ENCODE results near the gene PCDH17. TPM values are rescaled to one million over a fixed set of nuclear protein-coding genes. Genes with fewer than 3 reads are reported as not detected.

Gene PCDH17
- polyA plus RNA-seq, 1 donor (not counting 4 experiments of a cell fraction or from before 2014, with no cell fraction given): not detected

GRCh38 chr13:57682128-57682716 lies 50.7 kb downstream of the PCDH17 start:
- Histone ChIP-seq H3K27ac (ENCODE audit: control insufficient read depth, insufficient read depth, low read length) (no peak overlapping the region), H3K9ac (ENCODE audit: control insufficient read depth, extremely low read depth, insufficient read depth, low read length) (no peak overlapping the region), H3K79me2 (ENCODE audit: control insufficient read depth, insufficient read depth, low read length) (no peaks in the 10 kb centered on the region), H3K36me3 (ENCODE audit: control insufficient read depth in 2 of 2, extremely low read depth in 1 of 2, insufficient read depth in 2 of 2, low read length in 2 of 2) (no peaks in the 10 kb centered on the region), H2AFZ (ENCODE audit: control insufficient read depth, low read length) (no peak overlapping the region), H3K4me1 (ENCODE audit: control insufficient read depth, extremely low read depth, insufficient read depth, low read length) (no peaks in the 10 kb centered on the region), H3K9me3 (ENCODE audit: control insufficient read depth, low read depth, low read length) (no peaks in the 10 kb centered on the region), H3K9me1 (ENCODE audit: control insufficient read depth, extremely low read depth, insufficient read depth, low read length) (no peaks in the 10 kb centered on the region), H3K4me2 (ENCODE audit: control insufficient read depth, extremely low read depth, insufficient read depth, low read depth, low read length) (no peak overlapping the region), H4K20me1 (ENCODE audit: control insufficient read depth, extremely low read depth, insufficient read depth, low read length) (no peaks in the 10 kb centered on the region), H3K27me3 (ENCODE audit: control insufficient read depth, extremely low read depth, insufficient read depth, low read length) (no peaks in the 10 kb centered on the region), H3K4me3 (ENCODE audit: control insufficient read depth in 2 of 3, extremely low read depth in 1 of 3, insufficient read depth in 2 of 3, low read depth in 1 of 3, low read length in 3 of 3) (no peak overlapping the region)
- dilution Hi-C loops (cut with MboI; ENCODE audit: extremely low pct_ligation_motif_present, low sequenced_read_pairs): no loop called here
- no peak for DNase-seq (ENCODE audit: low read depth, low spot score)
- no peak for FAIRE-seq
- TF ChIP-seq EZH2 (IDR thresholded peaks at IDR 0.05; ENCODE audit: low read length) (no peak), CTCF (optimal IDR thresholded peaks at IDR 0.05 in 1 of 3, IDR thresholded peaks at IDR 0.05 in 1 of 3, conservative IDR thresholded peaks at IDR 0.05 in 1 of 3; ENCODE audit: extremely low read depth in 1 of 3, insufficient read depth in 2 of 3, low read length in 3 of 3) (no peak)

- Histone ChIP-seq H3K9me3 (ENCODE audit: control insufficient read depth, low read depth, low read length) (no peaks in the 10 kb centered on the region), H3K4me2 (ENCODE audit: control insufficient read depth, extremely low read depth, insufficient read depth, low read depth, low read length) (no peak overlapping the region), H3K79me2 (ENCODE audit: control insufficient read depth, insufficient read depth, low read length) (no peaks in the 10 kb centered on the region), H3K4me3 (ENCODE audit: control insufficient read depth in 2 of 3, extremely low read depth in 1 of 3, insufficient read depth in 2 of 3, low read depth in 1 of 3, low read length in 3 of 3) (no peak overlapping the region), H3K9ac (ENCODE audit: control insufficient read depth, extremely low read depth, insufficient read depth, low read length) (no peak overlapping the region), H3K27ac (ENCODE audit: control insufficient read depth, insufficient read depth, low read length) (no peak overlapping the region), H2AFZ (ENCODE audit: control insufficient read depth, low read length) (no peak overlapping the region), H4K20me1 (ENCODE audit: control insufficient read depth, extremely low read depth, insufficient read depth, low read length) (no peaks in the 10 kb centered on the region), H3K4me1 (ENCODE audit: control insufficient read depth, extremely low read depth, insufficient read depth, low read length) (no peaks in the 10 kb centered on the region), H3K36me3 (ENCODE audit: control insufficient read depth in 2 of 2, extremely low read depth in 1 of 2, insufficient read depth in 2 of 2, low read length in 2 of 2) (no peaks in the 10 kb centered on the region), H3K27me3 (ENCODE audit: control insufficient read depth, extremely low read depth, insufficient read depth, low read length) (no peaks in the 10 kb centered on the region), H3K9me1 (ENCODE audit: control insufficient read depth, extremely low read depth, insufficient read depth, low read length) (no peaks in the 10 kb centered on the region)
- FAIRE-seq (no peak), DNase-seq (ENCODE audit: low read depth, low spot score) (no peak)
- dilution Hi-C loops (cut with MboI; ENCODE audit: extremely low pct_ligation_motif_present, low sequenced_read_pairs): no loop called here
- TF ChIP-seq CTCF (optimal IDR thresholded peaks at IDR 0.05 in 1 of 3, IDR thresholded peaks at IDR 0.05 in 1 of 3, conservative IDR thresholded peaks at IDR 0.05 in 1 of 3; ENCODE audit: extremely low read depth in 1 of 3, insufficient read depth in 2 of 3, low read length in 3 of 3) (no peak), EZH2 (IDR thresholded peaks at IDR 0.05; ENCODE audit: low read length) (no peak)
Observed at GRCh38 chr13:57698851-57699250, 67.3 kb downstream of the PCDH17 start.

Measured in keratinocyte (primary cell).